Urinary bladder (tissue), 4 donors: ENCODE data around the gene CITED1. TPM values are rescaled to one million over a fixed set of nuclear protein-coding genes. Genes with fewer than 3 reads are reported as not detected.

Experiments
- DNase-seq: peaks from one replicate; pipeline ENCODE4 v3.0.0-alpha.2; 2015; ENCODE audit errors: extremely low spot score
- H3K27ac ChIP-seq: one replicate; pipeline ENCODE4 v1.5.1; 2013; ENCODE audit warnings: low read depth, mild to moderate bottlenecking, moderate library complexity
- H3K36me3 ChIP-seq: one replicate; pipeline ENCODE4 v1.6.1; 2013; ENCODE audit warnings: mild to moderate bottlenecking, moderate library complexity; ENCODE audit not compliant: insufficient read depth
- H3K4me1 ChIP-seq: one replicate; pipeline ENCODE4 v1.6.1; 2013; ENCODE audit warnings: mild to moderate bottlenecking, moderate library complexity; ENCODE audit not compliant: insufficient read depth
- H3K4me3 ChIP-seq: one replicate; pipeline ENCODE4 v1.5.1; 2013; ENCODE audit warnings: low read depth, low read length
- WGBS: extraction: QIAGEN DNeasy Blood & Tissue Kit; methylation state at CpG from one replicate; pipeline ENCODE4 v1.1.7; 2013; 5-methylcytosine and 5-hydroxymethylcytosine counted together
- polyA plus RNA-seq: library from polyadenylated mRNA; stranded (reverse); fragments of 200-250 nt; gene quantifications from one replicate; pipeline ENCODE4 v1.2.3, GENCODE V29; 2013
- total RNA-seq: library from RNA; depleted of rRNA; stranded (reverse); fragments of >200 nt; gene quantifications from one replicate; pipeline ENCODE4 v1.2.3, GENCODE V29; 2014
- donor health status: healthy with polysubstance abuse.
- donor health status: healthy.

Gene CITED1
- total and polyA plus RNA-seq, 2 donors = 0.56 to 1.6 TPM

DNA sequence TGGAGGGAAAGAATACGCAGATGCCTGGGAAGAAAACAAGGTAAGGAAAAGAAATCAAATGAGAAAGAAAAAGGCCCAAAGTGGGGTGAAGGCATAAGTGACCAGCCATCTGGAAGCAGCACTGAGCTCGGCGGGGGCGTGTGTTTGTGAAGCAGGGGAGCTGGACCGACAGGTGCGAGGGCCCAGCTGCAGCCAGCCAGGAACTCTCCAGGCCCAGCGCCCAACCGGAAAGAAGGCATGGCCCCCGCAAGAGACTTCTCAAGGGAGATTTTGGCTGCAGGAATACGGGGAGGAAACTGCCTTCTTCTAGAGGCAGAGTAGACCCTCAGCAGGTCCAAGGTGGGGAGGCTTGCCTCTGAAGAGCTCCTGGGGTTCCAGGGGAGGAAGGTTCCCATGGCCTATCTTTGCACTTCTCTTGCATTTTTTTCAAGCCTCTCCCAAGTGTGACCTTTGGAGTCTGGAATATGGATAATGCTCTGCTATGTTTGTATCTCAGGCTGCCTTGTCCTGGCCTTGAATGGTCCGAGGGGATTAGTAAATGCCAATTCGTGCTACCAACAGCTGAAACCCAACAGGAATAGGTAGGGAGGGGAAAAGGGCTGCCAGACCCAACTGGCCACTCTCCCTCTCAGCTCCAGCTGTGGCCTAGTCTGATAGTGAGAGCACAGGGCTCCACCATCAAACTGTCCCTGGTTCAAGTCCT is 10.8 kb upstream of the CITED1 start:
- WGBS = 69% methylated on average over 12 of the region's 12 CpGs
- peaks cover 2% of the 10 kb centered on the region for H3K4me1 ChIP-seq
- H3K4me3 ChIP-seq = no peak overlapping the region
- no peak overlapping the region for H3K27ac ChIP-seq
- H3K36me3 ChIP-seq = no peaks in the 10 kb centered on the region
- no peak for DNase-seq

DNA sequence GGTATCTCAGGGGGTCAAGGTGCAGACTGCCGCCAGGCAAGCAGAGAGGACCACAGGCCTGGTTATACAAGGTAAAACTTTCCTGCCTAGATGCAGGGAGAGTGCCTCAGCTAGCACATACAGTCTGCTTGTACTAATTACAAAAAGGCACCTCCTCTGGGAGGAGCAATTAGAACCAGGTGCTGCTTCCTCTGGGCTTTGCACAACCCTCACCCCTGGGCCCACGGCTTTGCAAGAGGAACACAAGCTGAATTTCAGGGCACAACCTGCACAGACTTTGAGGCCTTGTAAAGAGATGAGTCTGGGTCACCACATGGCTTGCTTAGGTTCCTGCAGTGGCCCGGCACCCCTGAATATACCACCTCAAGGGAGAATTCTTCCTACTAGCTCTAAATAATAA is 9.2 kb upstream of the CITED1 start:
- H3K4me1 ChIP-seq = peaks cover 2% of the 10 kb centered on the region
- H3K4me3 ChIP-seq = no peak overlapping the region
- no peak overlapping the region for H3K27ac ChIP-seq
- 97% methylated on average over 3 of the region's 3 CpGs for WGBS
- DNase-seq = no peak
- H3K36me3 ChIP-seq = no peaks in the 10 kb centered on the region

DNA sequence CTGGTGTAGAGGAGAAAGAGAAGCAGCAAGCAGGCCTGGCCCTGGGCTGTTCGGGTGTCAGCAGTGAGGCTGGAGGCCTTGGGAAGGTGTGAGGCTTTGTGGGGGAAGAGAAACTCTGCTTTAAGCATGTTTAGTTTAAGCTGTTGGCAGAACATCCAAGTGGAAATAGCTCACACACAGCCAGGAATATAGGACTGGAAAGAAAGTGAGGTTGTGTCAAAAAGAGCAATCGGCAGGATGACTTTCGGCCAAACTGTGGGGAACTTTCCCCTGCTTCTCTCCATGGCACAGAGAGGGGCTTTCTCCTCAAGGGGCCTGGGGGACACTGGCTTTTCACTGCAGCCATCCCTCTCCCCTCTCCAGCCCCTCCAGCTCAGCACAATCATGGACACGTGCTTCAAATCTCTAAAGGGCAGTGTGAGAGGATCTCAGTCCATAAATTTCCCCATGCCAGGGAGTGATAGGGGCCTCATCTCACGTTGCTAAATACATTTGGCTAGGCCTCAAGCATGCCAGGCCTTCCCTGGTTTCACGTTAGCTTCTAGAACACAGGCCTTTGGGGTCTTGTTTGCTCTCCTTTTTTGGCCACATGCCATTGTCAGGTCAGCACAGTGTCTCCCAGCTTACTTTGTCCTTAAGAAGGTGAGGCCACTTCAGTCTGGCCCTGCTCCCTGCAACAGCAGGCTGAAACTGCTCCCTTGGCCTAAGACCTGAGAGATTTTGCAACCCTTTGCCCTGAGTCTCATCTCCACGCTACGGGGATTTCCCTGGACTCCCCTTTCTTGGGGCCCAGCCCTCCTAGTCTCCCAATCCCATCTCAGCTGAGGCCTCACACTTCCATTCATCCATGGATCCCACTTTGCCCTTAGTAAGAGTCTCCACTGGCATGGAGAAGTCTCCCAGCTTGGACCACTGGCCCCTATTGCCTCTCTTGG is 8.3 kb upstream of the CITED1 start:
- peaks cover 2% of the 10 kb centered on the region for H3K4me1 ChIP-seq
- DNase-seq = no peak
- no peaks in the 10 kb centered on the region for H3K36me3 ChIP-seq
- H3K27ac ChIP-seq = no peak overlapping the region
- H3K4me3 ChIP-seq = no peak overlapping the region
- 45% methylated on average over 8 of the region's 8 CpGs for WGBS

DNA sequence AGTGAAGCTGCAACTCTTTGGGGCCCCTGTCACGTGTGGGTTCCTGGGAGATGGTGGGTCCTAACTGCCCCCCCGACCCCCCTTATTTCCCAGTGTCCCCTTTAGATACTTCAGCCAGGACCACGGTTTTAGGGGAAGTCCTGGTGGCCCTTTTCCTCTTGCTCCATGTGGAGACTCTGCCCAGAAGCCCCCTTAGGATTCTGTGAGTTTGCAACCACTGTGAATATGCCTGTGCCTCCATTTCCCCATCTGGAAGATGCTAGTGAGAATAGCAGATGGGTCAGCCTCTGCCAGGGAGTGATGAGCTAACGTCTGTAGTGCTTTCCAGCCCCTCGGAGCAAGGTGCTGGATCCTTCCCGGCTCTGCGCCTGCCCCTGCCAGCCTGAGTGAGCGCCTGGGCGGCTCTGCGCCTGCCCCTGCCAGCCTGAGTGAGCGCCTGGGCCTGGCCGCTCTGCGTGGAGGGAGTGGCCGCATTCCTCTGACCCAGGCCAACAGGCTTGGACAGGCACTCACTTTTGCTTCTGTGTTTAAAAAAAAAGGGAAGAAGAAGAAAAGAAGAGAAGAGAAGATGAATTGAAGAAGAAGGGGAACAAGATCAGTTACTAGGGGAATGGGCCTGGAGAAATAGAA is 6.7 kb upstream of the CITED1 start:
- Histone ChIP-seq H3K27ac (no peak overlapping the region), H3K4me1 (peaks cover 2% of the 10 kb centered on the region), H3K4me3 (no peak overlapping the region), H3K36me3 (no peaks in the 10 kb centered on the region)
- DNase-seq = no peak
- WGBS = 82% methylated on average over 14 of the region's 14 CpGs

DNA sequence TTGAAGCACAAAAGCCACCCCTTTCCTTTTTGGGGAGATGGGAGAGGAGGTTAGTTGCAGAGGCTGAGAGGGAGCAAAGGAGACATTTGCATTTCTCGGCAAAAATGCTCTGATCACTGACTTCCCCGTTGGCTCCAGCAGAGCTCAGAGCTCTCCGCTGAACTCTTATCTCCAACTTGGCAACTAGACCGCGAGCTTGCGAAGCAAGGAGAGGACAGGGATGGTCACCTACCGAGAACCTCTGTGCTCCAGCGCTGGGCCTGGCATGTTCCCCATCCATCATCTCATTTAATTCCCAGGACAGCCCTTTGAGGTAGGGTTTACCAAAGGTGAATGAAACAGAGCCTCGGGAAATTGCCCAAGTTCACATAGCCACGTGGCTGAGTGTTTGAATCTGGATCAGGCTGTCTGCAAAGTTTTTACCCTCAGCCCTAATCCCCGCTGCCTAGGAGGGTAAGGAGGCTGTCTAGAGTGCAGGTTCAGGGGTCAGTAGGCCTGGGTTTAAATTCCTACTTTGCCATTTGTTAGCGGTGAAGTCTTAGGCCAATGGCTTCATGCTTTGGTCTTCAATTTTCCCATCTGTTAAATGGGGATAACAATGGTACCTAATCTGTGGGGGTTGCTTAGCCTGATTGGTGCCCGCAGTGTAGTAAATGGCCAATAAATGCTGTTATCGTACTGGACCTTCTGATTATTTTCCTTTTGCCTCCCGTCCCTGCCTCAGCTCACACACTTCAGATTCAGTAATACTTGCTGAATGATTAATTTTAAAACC is 3.8 kb upstream of the CITED1 start:
- Histone ChIP-seq H3K4me1 (peaks cover 4% of the 10 kb centered on the region), H3K36me3 (no peaks in the 10 kb centered on the region), H3K27ac (no peak overlapping the region), H3K4me3 (no peak overlapping the region)
- DNase-seq = no peak
- 30% methylated on average over 15 of the region's 15 CpGs for WGBS

DNA sequence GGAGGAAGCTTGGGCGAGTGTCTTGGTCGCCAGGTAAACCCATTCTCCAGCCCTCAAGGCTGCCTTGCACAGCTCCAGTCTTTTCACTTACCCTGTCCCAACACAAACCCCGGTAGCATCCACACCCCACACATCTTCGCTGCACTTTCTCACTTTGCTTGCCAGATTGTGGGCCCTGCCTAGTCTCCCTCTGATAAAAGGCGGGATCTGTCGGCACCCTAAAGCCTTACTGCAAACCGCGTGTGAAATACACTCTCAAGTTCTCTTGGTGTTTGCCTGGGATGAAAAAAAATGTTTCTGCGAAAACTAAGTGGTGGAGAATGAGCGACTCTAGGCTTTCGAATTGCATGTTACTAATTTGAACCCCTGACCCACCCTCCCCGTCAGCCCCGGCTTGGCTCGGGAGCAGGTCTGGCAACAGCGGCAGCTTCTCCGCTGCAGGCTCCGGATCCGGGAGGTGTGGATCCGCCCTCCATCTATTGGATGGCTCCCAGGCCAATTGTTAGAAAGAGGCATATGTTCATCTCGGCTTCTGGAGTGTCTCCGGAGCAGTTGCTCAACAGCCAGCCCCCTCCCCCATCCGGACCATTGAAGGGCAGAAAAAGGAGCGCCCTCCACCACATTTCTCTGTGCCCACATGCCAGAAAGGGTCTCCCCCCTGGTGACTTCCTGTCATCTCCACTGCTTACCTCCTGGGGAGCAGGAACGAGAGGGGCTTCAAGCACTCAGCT is 3.0 kb upstream of the CITED1 start:
- peaks cover 4% of the 10 kb centered on the region for H3K4me1 ChIP-seq
- H3K27ac ChIP-seq = no peak overlapping the region
- peak; percentile 11 for DNase-seq

DNA sequence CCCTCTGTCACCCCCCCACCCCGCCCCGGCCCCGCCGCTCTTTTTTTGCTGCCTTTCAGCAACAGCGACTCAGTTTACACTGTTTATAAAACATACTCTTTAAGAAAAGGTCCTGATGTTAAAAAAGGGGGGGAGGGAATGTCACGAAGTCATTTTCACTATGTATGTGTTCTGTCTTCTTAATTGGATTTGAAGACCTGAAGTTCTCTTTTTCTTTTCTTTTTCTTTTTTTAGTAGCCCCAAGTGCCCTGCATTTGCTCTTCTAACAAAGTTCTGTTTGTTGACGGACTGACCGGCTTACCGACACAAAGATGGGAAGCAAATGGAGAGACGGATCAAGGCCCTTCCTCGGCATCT is 2.5 kb upstream of the CITED1 start:
- DNase-seq = no peak
- Histone ChIP-seq H3K4me3 (no peak overlapping the region), H3K36me3 (no peaks in the 10 kb centered on the region), H3K27ac (no peak overlapping the region), H3K4me1 (peaks cover 2% of the 10 kb centered on the region)
- 11% methylated on average over 11 of the region's 11 CpGs for WGBS

More for the DNA sequence above, 3.0 kb upstream of the CITED1 start:
- 2% methylated on average over 24 of the region's 24 CpGs for WGBS
- H3K4me3 ChIP-seq = peak overlapping the region; percentile 24
- no peaks in the 10 kb centered on the region for H3K36me3 ChIP-seq

DNA sequence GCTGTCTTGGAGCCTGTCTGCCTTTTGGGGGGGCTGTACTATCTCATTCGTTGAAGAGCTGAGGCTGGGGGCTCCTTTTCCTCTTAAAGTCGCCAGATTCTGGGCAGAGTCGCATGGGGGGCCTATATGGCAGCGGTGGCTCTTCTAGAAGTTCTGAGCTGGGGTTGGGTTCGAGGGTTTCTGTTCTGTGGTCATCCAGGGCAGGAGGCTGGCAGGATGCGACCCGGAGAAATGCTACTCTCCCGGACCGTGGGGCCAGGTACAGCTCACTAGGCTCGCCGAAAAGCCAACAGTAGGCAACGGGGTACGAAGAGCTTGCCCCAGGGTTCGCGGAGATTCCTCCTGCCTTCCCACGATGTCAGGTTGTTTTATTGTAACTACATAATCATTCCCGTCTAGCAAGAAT is 1.9 kb upstream of the CITED1 start:
- 9% methylated on average over 17 of the region's 17 CpGs for WGBS
- Histone ChIP-seq H3K36me3 (no peaks in the 10 kb centered on the region), H3K27ac (no peak overlapping the region), H3K4me3 (peak overlapping the region; percentile 67), H3K4me1 (peaks cover 2% of the 10 kb centered on the region)
- no peak for DNase-seq

DNA sequence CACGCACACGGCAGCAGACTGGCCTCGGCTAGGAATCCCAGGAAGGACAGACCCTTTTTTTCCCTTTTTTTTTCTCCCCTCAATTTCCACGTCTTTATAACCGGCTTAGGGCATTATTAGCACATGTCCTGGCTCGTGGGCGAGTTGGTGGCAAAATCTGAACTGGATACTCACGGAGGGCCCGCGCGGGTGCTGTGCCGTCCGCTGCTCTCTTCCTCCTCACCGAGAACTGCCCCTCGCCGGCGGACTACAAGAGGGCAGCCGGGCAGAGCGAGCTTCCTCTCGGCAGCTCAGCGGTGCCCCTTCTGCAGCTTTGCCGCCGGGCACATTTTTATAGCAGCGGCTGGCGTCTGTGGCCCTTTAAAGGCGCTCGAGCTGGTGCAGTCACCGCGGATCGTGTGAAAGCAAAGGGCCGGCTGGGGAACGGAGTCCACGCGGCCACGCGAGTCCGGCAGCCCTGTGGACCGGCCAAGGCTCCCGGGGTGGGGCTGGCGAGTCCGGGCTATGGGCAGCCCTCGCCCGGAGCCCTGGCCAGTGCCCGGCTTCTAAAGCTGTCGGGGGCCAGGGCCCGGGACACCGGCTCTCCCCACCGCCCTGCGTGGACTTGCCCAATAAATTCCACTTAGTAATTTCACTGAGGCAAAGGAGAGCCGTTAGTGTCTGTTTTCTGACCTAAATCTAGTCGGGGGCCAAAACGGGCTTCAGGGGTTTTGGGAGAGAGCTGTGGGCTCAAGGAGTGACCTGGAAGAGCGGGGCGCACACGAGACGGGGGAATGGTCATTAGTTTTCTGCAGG is 1.3 kb upstream of the CITED1 start:
- no peaks in the 10 kb centered on the region for H3K36me3 ChIP-seq
- no peak overlapping the region for H3K27ac ChIP-seq
- 2% methylated on average over 56 of the region's 56 CpGs for WGBS
- H3K4me3 ChIP-seq = peak overlapping the region; percentile 67
- H3K4me1 ChIP-seq = peaks cover 2% of the 10 kb centered on the region
- DNase-seq = peak; percentile 51

DNA sequence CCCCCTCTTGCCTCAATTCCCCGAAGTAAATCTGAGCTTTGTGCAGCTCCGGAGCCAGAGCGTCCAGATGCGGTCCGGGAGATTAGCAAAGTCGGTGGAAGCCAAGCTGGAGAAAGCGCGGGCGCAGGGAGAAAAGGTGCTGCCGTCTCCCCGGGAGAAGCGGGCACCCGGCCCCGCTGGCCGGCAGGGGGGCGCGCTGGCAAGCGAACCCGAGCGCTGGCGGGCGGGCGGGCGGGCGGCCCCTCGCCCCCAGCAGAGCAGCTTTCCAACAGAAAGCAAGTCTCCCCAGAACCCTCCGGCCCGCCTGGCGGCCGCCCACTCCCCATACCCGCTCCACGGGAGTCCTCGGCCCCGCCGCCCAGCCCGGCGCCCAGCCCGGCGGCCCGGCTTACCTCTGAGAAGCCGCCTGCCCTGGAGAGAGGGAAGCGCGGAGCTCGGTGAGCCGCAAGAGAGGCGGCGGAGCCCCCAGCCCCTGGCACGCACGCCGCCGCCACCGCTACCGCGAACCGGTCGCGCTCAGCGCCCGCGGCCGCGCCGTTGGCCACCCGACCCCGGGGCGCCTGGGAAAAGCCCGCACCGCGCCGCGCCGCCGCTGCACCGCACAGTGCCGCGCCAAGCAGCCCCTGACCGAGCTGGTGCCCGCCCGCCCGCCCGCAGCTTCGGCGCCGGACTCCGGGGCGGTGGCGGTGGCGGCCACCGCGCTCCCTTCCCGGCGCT is 529 bp upstream of the CITED1 start:
- Histone ChIP-seq H3K4me3 (peak overlapping the region; percentile 67), H3K4me1 (peaks cover 2% of the 10 kb centered on the region), H3K36me3 (no peaks in the 10 kb centered on the region), H3K27ac (no peak overlapping the region)
- WGBS = under 1% methylated on average over 77 of the region's 92 CpGs
- no peak for DNase-seq

DNA sequence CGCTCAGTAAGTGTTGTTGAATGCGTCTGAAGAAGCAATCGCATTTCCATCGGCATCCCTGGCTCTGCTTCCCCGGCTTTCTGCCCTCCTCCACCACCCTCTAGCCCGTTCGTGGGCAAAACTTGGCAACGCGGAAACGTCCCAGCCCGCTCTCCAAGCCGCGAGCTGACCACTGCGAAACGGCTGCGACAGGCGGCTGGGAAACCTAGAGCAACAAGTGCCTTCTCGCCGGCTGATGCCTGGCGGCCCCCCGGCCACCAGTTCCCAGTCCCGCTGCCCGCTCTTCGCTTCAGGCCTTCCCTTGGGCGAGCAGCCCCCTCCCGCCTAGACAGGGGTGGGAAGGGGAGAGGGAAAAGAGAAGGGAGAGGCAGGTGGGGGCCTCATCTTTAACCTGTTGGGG is 837 bp downstream of the CITED1 start:
- no peak for DNase-seq
- 4% methylated on average over 26 of the region's 26 CpGs for WGBS
- peaks cover 2% of the 10 kb centered on the region for H3K4me1 ChIP-seq

DNA sequence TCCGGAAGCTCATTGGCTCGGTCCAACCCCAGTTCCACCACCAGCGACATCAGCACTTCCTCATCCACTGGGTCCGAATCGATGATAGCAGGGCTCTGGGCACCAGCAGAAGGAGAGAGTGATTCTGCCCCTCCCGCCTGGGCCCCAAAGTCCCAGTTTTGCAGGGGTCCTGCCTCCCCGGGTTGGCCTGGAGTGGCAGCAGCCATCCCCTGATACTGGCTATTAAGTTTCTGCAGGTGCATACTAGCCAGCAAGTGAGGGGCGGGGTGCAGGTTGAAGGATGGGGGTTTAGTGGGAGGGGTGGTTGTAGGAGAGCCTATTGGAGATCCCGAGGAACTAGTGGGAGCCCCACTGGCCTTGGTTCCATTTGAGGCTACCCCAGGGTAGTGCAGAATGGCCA is 3.9 kb downstream of the CITED1 start:
- Histone ChIP-seq H3K4me3 (no peak overlapping the region), H3K4me1 (peaks cover 2% of the 10 kb centered on the region), H3K36me3 (no peaks in the 10 kb centered on the region), H3K27ac (no peak overlapping the region)
- no peak for DNase-seq
- 95% methylated on average over 9 of the region's 9 CpGs for whole genome bisulfite sequencing

More for the DNA sequence above, 837 bp downstream of the CITED1 start:
- Histone ChIP-seq H3K36me3 (no peaks in the 10 kb centered on the region), H3K4me3 (no peak overlapping the region), H3K27ac (no peak overlapping the region)
